ENCODE data around the gene NAA50.

Gene NAA50

GRCh38 chr3:113745756-113746547, at the start of gene NAA50:
TSS of gene NAA50 (minus strand) at chr3:113746249. CDS start at chr3:113745949, 300 bp downstream.
- peak; percentile 96 for DNase-seq

DNA sequence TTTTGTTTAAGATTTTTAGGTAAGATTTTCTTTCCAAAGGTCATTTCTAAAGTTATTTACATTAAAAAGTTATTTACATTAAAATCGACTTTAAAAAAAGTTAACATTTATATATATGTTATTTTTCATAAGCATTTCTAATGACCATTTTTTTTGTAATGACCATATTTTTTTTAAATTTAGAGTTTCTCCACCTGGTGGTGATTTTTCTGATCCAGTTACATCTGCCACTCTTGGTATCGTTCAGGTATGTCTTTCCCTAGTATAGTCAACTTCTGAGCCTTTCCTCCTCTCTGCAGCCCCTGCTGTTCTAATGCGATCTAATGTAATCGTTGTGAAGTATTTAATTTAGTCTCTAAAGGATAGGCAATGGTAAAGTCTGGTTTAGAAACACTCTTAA, 49.6 kb upstream of the NAA50 start:
- DNase-seq, result no peak

DNA sequence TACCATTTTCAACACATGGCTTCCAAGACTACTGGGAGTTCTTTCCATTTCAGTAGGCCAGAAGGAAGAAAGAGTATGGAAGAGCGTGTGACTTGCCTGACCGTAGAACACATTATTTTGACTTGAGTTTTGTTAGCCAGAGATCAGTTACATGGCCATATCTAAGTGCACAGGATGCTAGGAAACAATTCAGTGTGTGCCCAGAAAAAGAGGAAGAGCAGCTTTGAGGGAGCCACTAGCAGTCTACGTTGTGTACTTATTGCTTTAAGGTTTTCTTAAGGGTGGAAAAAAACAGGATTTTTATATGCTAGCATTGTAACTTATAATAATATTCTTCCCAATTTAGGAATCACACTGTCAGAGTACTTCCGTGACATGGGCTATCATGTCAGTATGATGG, 48.5 kb upstream of the NAA50 start:
- DNase-seq, result no peak

DNA sequence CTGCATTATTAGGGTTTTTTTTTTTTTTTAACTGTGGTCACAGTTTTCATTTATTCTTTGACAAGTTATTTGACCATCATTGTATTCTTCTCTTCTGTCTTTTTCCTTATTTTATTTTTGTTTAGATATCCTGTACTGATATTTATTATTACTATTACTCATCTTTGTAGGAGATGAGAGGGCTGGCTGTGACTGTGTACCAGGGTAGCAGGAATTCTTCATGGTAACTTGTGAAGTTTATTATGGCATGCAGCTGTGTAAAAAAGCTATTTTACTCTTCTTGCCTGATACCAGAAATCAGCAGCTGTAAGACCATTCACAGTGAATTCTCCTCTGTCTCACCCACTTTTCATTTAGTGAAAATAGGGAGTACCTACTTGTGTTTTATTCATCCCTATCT, 45.3 kb upstream of the NAA50 start:
- no peak for DNase-seq

DNA sequence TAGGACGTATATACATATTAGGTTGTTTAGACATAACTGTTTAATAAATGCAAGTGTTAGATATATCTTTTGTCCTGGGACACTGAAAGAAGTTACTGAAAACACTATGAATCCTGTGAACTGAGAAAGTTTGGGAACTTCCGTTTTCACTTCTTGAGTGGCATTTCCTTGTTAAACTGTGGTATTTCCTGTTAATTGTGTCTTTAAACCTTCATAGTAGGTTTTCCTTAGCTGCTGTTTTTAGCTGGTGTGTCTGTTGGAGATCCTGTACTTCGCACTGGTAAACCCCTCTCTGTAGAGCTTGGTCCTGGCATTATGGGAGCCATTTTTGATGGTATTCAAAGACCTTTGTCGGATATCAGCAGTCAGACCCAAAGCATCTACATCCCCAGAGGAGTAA, 37.9 kb upstream of the NAA50 start:
- no peak for DNase-seq

DNA sequence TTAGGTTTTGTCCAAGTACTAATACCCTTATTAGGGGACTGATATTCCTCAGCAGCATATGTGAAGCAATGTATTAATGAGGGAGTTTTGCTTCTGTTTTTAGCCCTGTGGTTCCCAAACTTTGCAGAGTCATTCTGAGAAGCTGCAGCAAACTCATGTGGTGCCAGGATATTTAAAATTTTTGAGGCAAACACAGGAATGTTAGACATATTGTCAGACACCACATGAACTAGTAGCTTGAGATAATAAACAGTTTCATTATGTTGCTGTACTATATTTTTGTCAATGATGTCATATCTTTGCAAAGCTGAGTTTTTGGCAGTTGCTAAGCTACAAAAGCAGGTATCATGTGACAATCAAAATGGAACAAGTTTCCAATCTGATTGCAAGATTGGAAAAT, 37.4 kb upstream of the NAA50 start:
- DNase-seq, result no peak

DNA sequence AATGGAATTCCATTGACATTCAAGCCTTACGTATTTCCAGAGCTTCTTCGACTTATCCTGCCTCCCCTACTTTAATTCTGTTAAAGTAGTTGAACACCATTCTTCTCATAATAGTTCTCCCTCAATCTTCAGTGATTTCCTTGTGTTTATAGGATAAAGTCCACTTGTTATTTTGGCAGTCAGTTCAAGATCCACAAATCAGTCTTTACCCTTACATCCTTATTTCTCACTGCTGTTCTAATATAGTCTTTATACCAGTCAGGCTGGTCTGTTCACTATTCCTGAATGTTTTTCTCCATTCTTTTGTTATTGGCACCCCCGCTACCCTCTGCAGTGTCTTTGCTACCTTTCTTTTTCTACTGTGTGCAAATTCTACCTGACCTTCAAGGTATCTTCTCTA, 30.5 kb upstream of the NAA50 start:
- no peak for DNase-seq

GRCh38 chr3:113775516-113775915, 29.5 kb upstream of the NAA50 start:
- DNase-seq, result no peak

GRCh38 chr3:113773381-113773780, 27.3 kb upstream of the NAA50 start:
- DNase-seq, result no peak

DNA sequence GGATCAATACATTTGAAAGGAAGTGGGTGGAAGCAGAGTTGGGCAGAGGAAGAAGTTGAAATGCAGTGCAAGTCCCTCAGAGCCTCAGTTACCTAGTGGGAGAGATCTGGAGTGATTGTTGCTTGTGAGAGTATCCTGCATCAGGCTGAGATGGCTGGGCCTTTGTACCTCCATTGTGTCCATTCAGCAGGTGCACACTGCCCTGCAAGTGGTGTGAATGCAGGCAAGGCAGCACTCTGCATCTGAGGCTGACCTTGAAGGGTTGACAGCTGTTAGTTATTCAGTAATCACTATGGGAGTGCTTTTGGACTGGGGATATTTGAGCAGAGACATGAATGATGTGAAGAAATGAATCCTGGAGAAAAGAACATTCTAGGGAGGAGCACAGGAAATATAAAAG, 25.9 kb upstream of the NAA50 start:
- DNase-seq, result no peak

DNA sequence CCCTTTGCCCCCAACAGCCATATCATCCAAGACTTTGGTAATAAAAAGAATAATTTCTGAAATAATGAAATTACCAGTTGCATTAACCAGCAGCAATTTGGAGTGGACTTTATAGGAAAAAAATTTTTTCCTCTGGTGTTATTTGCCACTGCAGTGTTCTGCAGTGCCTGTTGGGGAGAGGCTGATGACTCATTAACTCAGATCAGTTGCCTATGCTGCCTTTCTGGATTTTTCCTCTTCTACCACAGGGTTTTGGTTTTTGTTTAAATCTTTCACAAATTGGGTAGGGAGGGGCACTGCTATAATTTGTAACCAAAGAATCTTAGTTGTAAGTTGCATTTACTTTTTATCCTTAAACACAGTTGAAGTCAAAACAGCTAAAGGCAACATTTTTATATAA, 23.5 kb upstream of the NAA50 start:
- DNase-seq, result no peak

GRCh38 chr3:113764698-113765097, 18.6 kb upstream of the NAA50 start:
- no peak for DNase-seq

- DNase-seq, result no peak
Measured at GRCh38 chr3:113758389-113759024, 12.5 kb upstream of the NAA50 start.

- no peak for DNase-seq
Measured at GRCh38 chr3:113754494-113755159, 8.6 kb upstream of the NAA50 start.

GRCh38 chr3:113753376-113753985, 7.4 kb upstream of the NAA50 start:
- no peak for DNase-seq

GRCh38 chr3:113751141-113751540, 5.1 kb upstream of the NAA50 start:
- no peak for DNase-seq

DNA sequence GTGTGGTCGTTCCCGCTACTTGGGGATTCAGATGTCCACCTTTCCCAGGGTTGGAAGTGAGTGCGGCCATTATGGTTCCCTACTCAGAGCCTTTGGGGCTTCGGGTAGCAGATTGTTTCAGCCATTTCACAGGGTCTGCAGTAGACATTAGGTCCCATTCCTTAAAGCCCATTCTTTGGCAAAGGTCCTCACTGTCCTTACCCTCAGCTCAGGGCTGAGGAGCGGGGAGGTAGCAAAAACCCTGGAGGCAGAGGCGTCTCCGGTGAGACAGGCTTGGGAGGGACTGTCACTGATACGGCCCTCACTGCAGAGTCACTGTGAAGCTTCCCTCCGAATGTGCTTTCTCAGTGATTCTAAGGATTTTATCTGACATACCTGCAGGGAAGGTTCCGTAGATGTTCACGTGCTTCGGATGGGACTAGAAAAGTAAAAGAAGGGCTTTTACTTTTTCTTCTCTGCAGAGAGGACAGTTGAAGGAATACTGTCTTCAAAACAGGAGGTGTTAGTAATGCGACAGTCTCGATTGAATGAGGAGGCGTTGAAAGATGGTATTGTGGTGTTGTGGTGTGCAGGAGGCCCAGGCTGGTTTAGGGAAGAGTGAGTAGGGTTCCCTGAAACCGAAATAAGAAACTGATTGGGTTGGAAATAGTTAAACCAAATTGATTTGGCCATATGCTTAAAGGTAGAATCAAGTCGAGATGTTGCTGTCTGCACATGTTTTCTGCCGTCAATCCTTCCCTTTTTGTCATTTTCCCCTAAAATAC, 1.4 kb upstream of the NAA50 start:
- DNase-seq, result peak; percentile 64

DNA sequence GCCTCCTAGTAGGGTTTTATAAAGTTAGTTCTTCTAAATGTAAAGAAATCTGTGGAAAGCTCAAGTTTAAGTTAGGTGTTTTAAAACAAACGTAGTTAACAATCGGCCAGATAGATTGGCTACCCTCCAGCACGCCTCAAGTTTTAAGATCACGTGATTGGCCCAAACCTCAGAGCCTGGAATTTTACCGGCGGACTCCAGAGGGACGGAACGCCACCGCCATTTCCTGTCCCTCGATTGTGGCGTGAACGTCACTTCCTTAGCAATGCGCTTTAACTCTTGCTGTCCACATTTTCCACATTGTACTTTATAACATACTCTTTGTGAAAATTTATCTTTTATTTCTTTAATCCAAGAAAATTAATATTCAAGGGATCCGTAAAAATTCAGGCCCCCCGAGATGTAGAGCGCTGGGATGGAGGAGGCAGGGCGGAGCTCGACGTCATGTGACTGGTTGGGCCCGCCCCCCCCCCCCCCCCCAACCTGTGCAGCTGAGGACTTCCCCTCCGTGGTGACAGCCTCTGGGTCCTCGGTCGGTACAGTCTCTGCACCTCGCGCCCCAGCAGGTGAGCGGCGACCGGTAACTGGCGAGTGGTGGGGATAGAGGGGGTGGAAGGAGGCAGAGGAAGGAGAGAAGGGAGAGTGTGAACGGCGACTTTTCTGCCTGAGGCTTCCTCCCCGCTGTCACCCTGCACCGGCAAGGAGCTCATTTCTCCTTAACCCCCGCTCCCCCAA, 666 bp upstream of the NAA50 start, which contains the start of gene ATP6V1A:
ATP6V1A (plus strand) TSS at position 488 of the 735 bp plus-strand sequence. CDS start 31,719 bp downstream, outside the sequence.
- peak; percentile 90 for DNase-seq

GRCh38 chr3:113744941-113745755, 901 bp downstream of the NAA50 start:
- DNase-seq, result peak; percentile 83

GRCh38 chr3:113743006-113743630, 2.9 kb downstream of the NAA50 start:
- no peak for DNase-seq

DNA sequence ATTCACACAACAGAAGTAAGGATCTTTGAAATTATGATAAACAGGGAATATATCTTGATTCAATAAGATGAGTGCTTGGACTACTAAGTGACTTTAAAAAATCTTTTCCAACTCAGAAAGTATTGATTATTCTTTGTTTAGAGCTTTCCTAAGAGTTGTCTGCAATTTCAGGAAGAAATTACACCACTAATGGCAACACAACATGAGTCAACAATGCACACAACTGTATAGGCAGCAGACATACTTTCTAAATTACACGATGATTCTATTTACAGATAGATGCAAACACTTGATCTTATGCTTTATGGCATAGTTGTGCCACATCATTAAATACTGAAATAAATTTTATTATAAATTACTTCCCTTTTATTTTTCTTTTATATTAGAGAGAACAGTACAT, 4.4 kb downstream of the NAA50 start:
- no peak for DNase-seq

All from stimulated activated CD4-positive, alpha-beta T cell treated with anti-CD3 and anti-CD28 coated beads, Interleukin-15, amount 100 ng/mL, for 24 hours (primary cell).